Pancreas (tissue), 10 donors: ENCODE data around the gene INPP5A. TPM values are rescaled to one million over a fixed set of nuclear protein-coding genes. Genes with fewer than 3 reads are reported as not detected.
"Not testable (repeated sequence)": the region's sequence is repeated elsewhere in the genome, so short reads cannot be mapped to it uniquely, and the experiment has no call there.

Experiments
- ATAC-seq, 4 donors: fragments of 200-7000 bp; cut with Tn5 transposase; one replicate each; pipeline versions ENCODE4 v1.8.0 to v1.9.1; 2020; ENCODE audit warnings: mild to moderate bottlenecking in 4 of 4, moderate library complexity in 4 of 4
- DNase-seq, 6 donors: peaks; one replicate each; pipeline ENCODE4 v3.0.0-alpha.2; 2020
- FAIRE-seq: peaks from 2 replicates; lab custom pipeline; 2012; peaks lifted over from hg19 to GRCh38; lab: Jason Lieb, UNC
- H3K27ac ChIP-seq, 4 donors: fragments of 200-600 bp; sonication (generic); 1 replicate in 3 of 4; 2 replicates in 1 of 4; pipeline versions ENCODE4 v1.5.0 to v1.8.0; 2020
- H3K27me3 ChIP-seq, 4 donors: fragments of 200-600 bp; one replicate each; pipeline ENCODE4 v1.8.0; 2021
- H3K36me3 ChIP-seq, 3 donors: fragments of 200-600 bp; sonication (generic) in 1 of 3; one replicate each; pipeline versions ENCODE4 v1.5.0 to v1.8.0; 2020 to 2021
- H3K4me1 ChIP-seq, 3 donors: fragments of 200-600 bp; one replicate each; pipeline ENCODE4 v1.8.0; 2021
- H3K4me3 ChIP-seq, 4 donors: fragments of 200-600 bp; sonication (generic) in 2 of 4; one replicate each; pipeline versions ENCODE4 v1.5.0 to v1.8.0; 2020 to 2021
- H3K9me3 ChIP-seq, 4 donors: fragments of 200-600 bp; one replicate each; pipeline ENCODE4 v1.8.0; 2021
- WGBS, 2 donors: extraction: QIAGEN DNeasy Blood & Tissue Kit; methylation state at CpG; one replicate each; pipeline ENCODE4 v1.1.7; 2013; 5-methylcytosine and 5-hydroxymethylcytosine counted together
- intact Hi-C, 3 donors: fragments of 100-400 bp; cut with DNase I; formaldehyde crosslinking; loops; one replicate each; pipeline versions ENCODE4 v1.11.1 to v1.14.2; 2022
- polyA plus RNA-seq, 2 donors: library from polyadenylated mRNA; stranded (reverse); fragments of 200-250 nt; gene quantifications; one replicate each; pipeline ENCODE4 v1.2.3, GENCODE V29; 2013
- total RNA-seq, 6 donors: library from RNA; stranded (reverse); fragmentation: NEBNext Ultra II Directional in 4 of 6; extraction: Animal tissue kit (Norgen Biotek cat#: 25700) in 4 of 6; gene quantifications; one replicate each; pipeline versions ENCODE4 v1.2.1 to v1.2.4, GENCODE V29; 2021 to 2023
- TF ChIP-seq, protein P1 (sequence below), 4 donors: fragments of 200-600 bp; sonication (generic) in 3 of 4; IDR thresholded peaks; one replicate each; pipeline versions ENCODE4 v1.5.0 to v1.8.0; 2021; ENCODE audit warnings: antibody characterized with exemption in 4 of 4
- donor health status: healthy with polysubstance abuse.
- donor health status: DM: no; HTN: no; CAD: no; lungs with moderate emphysema.
- donor health status: DM: no; HTN: no; CAD: no.
- donor health status: control.
- donor health status: control.
- donor health status: Bipolar disorder and iron deficiency.
- donor health status: DM: yes; HTN: yes; CAD: no.
- donor health status: DM: no; HTN: no; CAD: no.
- donor health status: DM: no; HTN: no; CAD: no.
- donor health status: DM: yes; HTN: yes; CAD: no.

The INPP5A gene
- total and polyA plus RNA-seq, 8 donors, result 5.9 to 15.6 (median 11.3) TPM

DNA sequence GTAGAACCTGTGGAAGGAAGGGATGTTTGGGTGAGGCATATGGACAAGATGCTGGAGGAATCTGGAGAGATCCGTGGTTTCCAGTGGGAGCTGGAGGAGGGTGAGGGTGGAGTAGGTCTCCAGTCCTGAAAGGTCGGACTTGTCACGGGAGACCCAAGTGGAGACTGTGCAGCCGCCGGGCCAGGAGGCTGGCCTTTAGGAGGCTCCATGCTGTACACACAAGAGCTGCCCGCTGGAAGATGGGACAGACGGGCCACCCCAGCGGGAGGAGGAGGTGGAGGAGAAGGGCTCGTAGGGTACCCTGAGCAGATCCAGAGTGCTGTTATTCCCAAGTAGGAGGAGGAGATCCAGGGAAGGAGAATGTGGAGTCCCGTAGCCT lies 141.6 kb downstream of the INPP5A start:
- H3K27ac ChIP-seq, result no peak overlapping the region
- H3K36me3 ChIP-seq, result no peaks in the 10 kb centered on the region
- peak in 2 of 6 donors; percentile 9 to 46 for DNase-seq
- H3K4me3 ChIP-seq, result no peak overlapping the region
- FAIRE-seq, result no peak
- no peaks in the 10 kb centered on the region for H3K27me3 ChIP-seq
- peaks cover 6 to 19% (median 11%) of the 10 kb centered on the region in 3 donors for H3K4me1 ChIP-seq
- WGBS, 2 donors, result 96 to 97% methylated on average over 10 of the region's 10 CpGs
- intact Hi-C loops, result no loop called here
- H3K9me3 ChIP-seq, result no peaks in the 10 kb centered on the region
- TF ChIP-seq, protein P1, sequence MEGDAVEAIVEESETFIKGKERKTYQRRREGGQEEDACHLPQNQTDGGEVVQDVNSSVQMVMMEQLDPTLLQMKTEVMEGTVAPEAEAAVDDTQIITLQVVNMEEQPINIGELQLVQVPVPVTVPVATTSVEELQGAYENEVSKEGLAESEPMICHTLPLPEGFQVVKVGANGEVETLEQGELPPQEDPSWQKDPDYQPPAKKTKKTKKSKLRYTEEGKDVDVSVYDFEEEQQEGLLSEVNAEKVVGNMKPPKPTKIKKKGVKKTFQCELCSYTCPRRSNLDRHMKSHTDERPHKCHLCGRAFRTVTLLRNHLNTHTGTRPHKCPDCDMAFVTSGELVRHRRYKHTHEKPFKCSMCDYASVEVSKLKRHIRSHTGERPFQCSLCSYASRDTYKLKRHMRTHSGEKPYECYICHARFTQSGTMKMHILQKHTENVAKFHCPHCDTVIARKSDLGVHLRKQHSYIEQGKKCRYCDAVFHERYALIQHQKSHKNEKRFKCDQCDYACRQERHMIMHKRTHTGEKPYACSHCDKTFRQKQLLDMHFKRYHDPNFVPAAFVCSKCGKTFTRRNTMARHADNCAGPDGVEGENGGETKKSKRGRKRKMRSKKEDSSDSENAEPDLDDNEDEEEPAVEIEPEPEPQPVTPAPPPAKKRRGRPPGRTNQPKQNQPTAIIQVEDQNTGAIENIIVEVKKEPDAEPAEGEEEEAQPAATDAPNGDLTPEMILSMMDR (IDR thresholded peaks at IDR 0.05), result no peak
- ATAC-seq, result no peak

DNA sequence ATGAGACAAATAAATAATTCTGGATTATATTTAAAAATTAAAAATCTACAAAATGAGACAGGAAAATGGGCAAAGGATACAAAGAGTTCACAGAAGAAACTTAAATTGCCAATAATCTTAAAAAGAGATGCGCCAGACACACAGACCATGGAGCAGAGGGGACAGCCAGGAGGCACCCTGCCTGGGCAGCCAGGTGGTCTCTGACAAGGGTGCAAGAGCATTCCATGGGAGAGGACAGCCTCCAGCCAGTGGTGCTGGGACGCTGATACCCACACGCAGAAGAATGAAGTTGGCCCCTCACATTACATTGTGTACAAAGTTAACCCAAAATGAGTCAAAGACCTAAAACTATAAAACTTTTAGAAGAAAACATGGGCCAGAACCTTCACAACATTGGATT lies 142.1 kb downstream of the INPP5A start:
- no peaks in the 10 kb centered on the region for H3K9me3 ChIP-seq
- no peak for FAIRE-seq
- no peak for DNase-seq
- intact Hi-C loops, result no loop called here
- no peaks in the 10 kb centered on the region for H3K27me3 ChIP-seq
- ATAC-seq, result no peak
- 98 to 100% methylated on average over 3 of the region's 3 CpGs for WGBS, 2 donors
- peaks cover 9 to 19% (median 15%) of the 10 kb centered on the region in 3 donors for H3K4me1 ChIP-seq
- TF ChIP-seq, protein P1 (IDR thresholded peaks at IDR 0.05), result no peak
- H3K36me3 ChIP-seq, result no peaks in the 10 kb centered on the region
- no peak overlapping the region for H3K27ac ChIP-seq
- no peak overlapping the region for H3K4me3 ChIP-seq

DNA sequence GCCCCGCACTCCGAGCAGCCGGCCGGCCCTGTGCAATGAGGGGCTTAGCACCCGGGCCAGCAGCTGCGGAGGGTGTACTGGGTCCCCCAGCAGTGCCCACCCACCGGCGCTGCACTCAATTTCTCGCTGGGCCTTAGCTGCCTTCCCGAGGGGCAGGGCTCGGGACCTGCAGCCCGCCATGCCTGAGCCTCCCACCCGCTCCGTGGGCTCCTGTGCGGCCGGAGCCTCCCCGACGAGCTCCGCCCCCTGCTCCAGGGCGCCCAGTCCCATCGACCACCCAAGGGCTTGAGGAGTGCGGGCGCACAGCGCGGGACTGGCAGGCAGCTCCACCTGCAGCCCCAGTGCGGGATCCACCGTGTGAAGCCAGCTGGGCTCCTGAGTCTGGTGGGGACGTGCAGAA lies 143.2 kb downstream of the INPP5A start:
- H3K9me3 ChIP-seq, ATAC-seq, H3K27me3 ChIP-seq, H3K4me3 ChIP-seq, H3K36me3 ChIP-seq, intact Hi-C loops, H3K27ac ChIP-seq, FAIRE-seq: not testable (repeated sequence)
- DNase-seq, result peak in 2 of 6 donors; percentile 2 to 37
- 95 to 97% methylated on average over 21 to 24 of the region's 28 CpGs for WGBS, 2 donors
- H3K4me1 ChIP-seq, result peaks cover 11 to 19% (median 18%) of the 10 kb centered on the region in 3 donors

DNA sequence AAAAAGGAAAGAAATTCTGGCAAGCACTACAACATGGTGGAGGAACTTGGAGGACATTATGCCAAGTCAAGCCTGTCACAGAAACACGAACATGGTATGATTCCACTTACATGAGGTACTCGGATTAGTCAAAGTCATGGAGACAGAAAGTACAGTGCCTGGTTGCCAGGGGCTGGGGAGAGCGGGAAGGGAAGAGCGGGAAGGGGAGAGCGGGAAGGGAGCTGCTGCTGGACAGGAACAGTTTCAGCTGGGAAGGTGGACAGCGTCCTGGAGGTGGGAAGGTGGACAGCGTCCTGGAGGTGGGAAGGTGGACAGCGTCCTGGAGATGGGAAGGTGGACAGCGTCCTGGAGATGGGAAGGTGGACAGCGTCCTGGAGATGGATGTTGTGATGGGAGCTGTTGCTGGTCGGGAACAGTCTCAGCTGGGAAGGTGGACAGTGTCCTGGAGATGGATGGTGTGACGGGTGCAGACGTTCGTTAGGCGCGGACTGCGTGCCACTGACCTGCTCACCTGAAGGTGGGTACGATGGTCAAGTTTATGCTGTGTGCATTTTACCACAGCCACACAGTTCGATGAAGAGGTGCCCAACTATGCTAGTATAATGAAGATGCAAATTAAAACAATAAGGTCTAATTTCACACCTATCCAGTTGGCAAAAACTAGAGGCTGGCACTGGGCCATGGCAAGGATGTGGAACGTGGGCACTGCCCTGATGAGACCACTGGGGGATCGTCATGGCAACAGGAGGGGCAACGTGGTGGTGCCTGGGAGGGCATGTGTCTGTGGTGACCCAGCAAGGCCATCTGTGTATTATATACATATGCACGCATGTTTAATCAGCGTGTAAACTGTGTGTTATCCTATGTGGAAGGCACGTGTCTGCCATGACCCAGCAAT lies 144.5 kb downstream of the INPP5A start:
- no peaks in the 10 kb centered on the region for H3K27me3 ChIP-seq
- TF ChIP-seq, protein P1 (IDR thresholded peaks at IDR 0.05), result no peak
- 91 to 92% methylated on average over 25 of the region's 25 CpGs for WGBS, 2 donors
- peak in 2 of 6 donors; percentile 15 to 45 for DNase-seq
- H3K4me1 ChIP-seq, result peaks cover 7 to 12% (median 10%) of the 10 kb centered on the region in 3 donors
- no peak for ATAC-seq
- no peaks in the 10 kb centered on the region for H3K9me3 ChIP-seq
- H3K27ac ChIP-seq, result no peak overlapping the region
- H3K36me3 ChIP-seq, result no peaks in the 10 kb centered on the region
- no peak overlapping the region for H3K4me3 ChIP-seq
- intact Hi-C loops, result no loop called here
- FAIRE-seq, result no peak

DNA sequence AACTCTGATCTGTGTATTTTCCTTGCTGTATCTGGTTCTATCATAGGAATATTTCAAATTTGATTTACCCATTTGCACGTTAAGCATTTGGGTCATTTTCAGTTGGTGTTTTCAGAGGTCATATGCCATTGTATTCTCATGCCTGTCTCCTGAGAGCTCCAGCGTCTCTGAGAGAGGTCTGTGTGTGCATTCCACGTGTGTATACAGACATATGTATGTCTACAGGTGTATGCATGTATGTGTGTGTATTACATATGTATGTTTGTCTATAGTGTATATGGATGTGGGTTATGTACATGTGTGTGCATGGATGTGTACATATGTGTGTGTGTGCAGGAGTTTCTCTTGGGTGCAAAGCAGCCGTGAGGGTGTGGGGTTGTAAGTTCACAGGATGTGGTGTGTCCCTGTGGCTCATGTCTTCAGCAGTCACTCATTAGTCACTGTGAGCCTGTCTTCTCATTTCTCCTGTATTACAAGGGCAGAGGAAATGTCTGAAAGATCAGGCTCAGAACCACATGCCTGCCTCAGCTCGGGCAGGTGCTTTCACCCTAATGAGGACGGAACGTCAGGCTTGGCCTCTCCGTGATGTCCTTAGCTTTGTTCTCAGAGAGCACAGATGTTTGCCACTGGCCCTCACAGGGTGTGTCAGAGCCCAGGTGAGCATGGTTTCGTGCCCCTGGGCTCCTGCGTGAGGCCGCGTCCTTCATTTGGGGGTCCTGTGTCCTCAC lies 146.7 kb downstream of the INPP5A start:
- ATAC-seq (peak in 2 of 4 donors; percentile 4 to 11), FAIRE-seq (no peak), DNase-seq (peak in 2 of 6 donors; percentile 10 to 45)
- no peaks in the 10 kb centered on the region for H3K27me3 ChIP-seq
- intact Hi-C loops, result no loop called here
- TF ChIP-seq, protein P1 (IDR thresholded peaks at IDR 0.05), result no peak
- peak overlapping the region; percentile 47 to 89 (median 74) for H3K27ac ChIP-seq
- 74 to 80% methylated on average over 12 of the region's 12 CpGs for WGBS, 2 donors
- H3K4me1 ChIP-seq, result peaks cover 5 to 8% (median 7%) of the 10 kb centered on the region in 3 donors
- no peak overlapping the region for H3K4me3 ChIP-seq
- H3K9me3 ChIP-seq, result no peaks in the 10 kb centered on the region
- H3K36me3 ChIP-seq, result no peaks in the 10 kb centered on the region
